GM19099 (cell line): ENCODE measurements around the gene SERTAD2.

ENCODE experiments used
- POLR2A ChIP-seq: IDR thresholded peaks from 3 replicates; pipeline ENCODE4 v1.6.1; 2011; ENCODE audit warnings: low read depth; ENCODE audit not compliant: insufficient read length; ENCODE audit errors: extremely low read depth

SERTAD2 gene

DNA sequence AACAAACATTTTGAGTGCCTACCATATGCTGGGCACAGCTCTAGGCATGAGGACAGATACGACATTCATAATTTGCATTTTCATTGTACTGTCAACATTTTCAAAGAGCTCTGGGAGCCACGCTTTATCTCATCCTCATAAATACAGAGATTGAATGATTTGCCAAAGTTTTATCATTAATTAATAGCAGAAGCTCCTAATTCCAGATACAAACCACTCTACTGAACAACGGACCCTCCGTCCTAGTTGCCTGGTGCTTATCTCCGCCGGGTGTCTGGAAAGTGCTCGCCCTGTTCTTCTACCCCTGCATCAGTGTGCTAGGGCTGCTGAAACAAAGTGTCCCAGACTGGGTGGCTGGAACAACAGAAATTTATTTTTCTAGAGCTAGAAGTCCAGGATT, 23.8 kb downstream of the SERTAD2 start:
- no peak for TF ChIP-seq POLR2A

DNA sequence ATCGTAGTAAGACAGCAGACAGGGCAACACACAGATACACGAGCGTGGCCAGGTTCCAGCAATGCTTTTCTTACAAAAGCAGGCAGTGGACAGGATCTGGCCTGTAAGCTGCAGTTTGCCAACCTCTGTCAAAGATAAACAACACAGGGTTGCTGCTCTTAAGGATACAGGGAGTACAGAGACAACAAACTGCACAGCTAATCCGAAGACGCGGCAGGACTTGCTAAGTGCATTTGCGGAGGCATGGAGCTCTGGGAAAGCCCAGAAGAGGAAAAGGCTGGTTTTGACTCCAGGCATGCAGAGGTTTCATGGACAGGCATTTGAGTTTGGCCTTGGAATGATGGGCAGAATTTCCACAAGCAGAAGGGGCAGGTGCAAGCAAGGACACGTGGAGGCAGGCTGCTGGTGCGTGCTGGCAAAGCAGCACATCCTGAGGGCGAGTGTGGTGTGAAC, 24.4 kb downstream of the SERTAD2 start:
- TF ChIP-seq POLR2A = no peak

DNA sequence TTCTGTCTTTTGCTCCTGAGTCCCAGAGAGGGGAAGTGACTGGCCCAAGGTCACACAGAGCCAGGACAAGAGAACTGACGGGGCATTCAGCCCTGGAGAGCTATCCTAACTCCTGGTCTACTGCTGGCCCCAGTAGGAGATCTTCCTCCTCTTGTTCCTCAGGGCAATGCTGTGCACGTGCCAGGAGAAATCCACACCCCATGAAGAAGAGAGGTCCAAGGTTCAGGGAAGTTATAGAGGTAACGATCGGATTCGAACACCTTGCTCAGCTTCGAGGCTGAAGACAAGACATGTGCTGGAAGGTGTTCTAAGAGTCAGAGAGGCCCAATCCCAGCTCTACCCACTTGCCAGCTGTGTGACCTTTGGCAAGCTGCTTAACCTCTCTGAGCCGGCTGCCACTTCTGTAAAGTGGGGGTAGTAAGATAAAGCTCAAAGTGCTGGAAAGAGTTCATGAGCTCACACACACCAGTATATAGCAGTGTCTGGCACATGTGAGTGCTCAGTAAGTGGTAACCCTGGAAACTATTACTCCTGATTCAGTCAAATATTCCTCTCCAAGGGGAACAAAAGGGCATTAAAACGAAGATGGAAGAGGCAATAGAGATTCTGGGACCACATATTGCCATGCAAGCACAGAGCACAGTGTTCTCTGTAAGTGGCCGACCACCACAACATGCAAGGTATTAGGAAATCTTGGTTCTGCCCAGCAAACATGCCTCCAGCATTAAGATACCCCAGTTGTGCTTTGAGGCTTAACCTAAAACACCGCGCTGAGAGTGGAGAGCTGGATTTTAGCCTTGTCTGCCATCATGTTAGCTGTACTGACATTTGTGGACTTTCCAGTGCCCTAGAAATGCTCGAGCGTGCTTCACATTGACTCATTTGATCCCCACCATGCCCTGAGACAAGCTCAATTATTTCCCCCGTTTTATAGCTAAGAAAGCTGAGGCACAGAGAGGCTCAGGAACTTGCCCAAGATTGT, 25.6 kb downstream of the SERTAD2 start:
- no peak for TF ChIP-seq POLR2A

DNA sequence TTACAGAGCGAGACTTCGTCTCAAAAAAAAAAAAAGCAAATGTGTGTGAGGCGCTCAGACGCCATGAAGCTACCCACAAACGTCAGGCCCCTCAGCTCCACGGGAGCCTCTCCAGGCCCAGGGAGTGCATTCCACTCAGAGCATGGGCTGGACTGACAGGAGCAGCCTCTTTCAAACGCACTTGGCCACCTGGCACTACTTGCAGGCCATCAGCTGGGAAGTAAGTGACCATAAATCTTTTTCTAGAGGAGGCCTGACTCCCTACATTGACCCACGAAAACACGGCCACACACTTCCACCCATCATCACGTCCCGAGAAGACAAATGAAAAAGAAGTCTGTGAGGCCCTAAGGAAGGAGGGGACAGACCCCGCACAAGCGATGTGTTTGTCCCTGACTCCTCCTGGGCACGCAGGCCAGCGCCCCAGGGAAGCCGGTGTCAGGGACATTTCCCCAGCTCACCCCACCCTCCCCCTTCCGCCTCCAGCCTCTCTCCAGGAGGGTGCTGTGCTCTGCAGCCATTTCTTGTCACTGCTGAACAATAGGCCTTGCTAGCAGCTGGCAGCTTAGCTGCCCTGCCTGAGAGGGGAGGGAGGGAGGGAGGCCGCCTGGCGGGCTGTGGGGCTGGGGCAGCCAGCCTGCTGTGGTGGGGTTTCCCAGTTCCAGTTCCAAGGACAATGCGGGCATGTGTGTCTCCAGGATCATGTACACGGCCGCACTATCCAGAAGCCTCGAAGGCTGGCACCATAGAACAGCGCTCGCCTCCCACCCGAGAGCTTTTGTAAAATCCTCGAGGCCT, 26.6 kb downstream of the SERTAD2 start:
- TF ChIP-seq POLR2A = no peak

DNA sequence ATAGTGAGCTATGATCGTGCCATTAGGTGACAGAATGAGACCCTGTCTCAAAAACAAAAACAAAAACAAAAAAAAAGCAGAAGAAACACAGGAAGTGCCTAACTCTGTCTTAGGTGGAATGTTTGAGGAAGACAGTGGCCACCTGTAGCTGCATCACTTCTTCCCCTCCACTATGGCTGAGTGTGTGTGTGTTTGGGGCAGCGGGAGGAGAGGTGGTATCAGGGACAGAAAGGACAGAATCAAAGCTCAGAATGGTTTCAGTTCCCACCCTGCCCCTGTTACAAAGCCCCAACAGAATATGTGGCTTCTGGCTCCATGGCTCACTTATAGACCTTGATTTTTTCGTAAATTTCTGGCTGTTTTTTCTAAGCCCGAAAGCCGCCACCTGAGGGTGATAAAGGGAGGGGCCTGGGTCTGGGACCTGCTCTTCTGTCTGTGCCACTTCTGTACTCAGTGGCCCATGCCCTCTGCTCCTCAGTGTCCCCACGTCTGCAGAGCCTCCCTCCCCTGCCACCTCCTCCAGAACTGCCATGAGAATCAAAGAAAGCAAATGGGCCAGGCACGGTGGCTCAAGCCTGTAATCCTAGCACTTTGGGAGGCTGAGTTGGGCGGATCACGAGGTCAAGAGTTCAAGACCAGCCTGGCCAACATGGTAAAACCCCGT, 27.4 kb downstream of the SERTAD2 start:
- no peak for TF ChIP-seq POLR2A

DNA sequence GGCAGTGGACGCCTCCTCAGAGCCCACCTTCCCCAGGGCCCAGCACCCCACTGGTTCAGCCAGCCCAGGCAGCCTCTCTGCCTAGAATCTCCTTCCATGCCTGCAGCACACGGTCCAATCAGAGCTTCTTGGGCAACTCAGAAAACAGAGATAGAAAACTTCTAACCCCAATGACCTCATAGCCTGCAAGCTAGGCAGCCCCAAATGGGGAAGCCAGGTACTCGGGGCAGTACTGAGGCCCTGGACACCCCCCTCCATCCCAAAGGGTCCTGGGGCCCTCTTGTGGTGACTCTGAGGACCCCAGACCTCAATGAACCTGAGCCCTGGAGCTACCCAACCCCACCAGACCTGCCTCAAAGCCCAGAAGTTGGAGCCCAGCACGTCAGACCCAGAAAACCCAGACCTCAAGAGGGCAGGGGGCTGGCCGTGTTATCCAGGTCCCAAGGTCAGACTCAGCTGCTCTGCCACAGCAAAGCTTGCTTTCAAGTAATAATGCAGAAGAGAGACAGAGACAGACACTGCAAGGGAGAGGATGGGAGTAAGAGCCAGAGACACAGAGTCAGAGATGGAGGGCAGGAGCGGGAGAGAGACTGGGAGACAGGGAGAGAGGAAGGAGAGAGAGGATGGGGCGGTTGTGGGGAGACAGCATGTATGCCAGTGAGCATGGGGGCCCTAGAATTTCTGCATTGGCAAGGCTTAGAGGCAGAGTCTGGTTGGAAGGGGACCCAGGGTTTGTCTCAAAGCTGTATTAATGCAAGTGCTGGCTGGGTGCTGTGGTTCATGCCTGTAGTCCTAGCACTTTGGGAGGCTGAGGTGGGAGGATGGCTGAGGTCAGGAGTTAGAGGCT, 28.2 kb downstream of the SERTAD2 start:
- TF ChIP-seq POLR2A = no peak

DNA sequence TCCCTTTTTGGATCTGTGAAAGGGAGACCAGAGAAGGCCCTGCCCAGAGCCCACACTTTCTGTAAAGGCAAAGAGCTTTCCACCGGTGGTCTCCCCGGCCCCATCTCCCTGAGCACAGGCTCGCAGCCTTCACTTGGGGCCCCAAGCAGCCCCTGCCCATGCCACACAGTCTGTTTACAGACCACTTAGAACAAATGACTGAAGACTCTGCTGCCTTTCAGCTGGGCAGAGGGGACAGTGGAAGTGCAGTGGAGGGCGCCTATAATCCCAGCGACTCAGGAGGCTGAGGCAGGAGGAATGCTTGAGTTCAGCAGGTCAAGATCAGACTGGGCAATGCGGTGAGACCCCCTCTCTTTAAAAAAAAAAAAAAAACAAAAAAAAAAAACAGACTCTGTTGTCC, 28.9 kb downstream of the SERTAD2 start:
- no peak for TF ChIP-seq POLR2A

DNA sequence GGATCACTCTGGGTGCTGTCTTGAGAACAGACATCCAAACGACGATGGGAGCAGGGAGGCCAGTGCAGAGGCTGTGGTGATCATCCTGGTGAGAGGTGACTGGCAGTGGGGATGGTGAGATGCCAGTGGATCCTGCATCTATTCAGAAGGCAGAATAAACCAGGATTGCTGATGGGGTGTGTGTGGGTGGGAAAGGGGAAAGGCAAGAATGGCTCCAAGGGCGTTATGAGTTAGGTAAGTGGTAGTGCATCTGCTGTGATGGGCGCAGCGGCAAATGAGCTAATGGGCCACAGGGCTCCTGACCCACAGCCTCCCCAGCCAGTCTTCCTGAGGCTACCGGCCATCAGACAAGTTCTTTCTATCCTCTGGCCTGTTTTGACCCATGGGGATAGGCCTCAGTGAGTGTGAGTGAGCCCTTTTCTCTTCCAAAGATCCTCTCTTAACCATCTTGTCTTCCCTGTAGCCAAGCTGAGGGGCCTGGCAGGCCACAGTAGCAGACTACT, 29.6 kb downstream of the SERTAD2 start:
- TF ChIP-seq POLR2A = no peak

DNA sequence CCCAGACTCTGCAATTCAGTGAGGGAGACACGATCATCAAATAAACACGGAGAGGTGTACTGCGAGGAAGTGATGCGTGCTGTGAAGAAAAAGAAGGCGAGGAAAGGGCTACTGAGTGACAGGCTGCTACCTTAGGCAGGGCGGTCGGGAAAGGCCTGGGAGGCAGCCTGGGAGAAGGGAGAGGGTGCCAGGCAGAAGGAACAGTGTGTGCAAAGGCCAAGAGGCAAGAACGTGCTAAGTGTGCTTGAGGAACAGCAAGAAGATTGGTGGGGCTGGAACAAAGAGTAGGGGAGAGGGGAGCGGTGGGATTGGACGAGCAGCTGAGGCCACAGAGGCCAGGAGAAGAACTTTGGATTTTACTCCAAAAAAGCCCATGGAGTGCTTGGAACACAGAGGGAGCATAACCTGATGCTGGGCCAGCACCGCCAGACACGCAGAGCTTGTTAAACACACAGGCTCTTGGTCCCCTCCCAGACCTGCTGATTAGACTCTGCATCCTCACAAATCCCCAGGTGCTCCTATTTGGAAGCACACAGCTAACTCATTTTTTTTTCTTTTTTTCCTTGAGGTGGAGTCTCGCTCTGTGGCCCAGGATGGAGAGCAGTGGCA, 30.4 kb downstream of the SERTAD2 start:
- no peak for TF ChIP-seq POLR2A

DNA sequence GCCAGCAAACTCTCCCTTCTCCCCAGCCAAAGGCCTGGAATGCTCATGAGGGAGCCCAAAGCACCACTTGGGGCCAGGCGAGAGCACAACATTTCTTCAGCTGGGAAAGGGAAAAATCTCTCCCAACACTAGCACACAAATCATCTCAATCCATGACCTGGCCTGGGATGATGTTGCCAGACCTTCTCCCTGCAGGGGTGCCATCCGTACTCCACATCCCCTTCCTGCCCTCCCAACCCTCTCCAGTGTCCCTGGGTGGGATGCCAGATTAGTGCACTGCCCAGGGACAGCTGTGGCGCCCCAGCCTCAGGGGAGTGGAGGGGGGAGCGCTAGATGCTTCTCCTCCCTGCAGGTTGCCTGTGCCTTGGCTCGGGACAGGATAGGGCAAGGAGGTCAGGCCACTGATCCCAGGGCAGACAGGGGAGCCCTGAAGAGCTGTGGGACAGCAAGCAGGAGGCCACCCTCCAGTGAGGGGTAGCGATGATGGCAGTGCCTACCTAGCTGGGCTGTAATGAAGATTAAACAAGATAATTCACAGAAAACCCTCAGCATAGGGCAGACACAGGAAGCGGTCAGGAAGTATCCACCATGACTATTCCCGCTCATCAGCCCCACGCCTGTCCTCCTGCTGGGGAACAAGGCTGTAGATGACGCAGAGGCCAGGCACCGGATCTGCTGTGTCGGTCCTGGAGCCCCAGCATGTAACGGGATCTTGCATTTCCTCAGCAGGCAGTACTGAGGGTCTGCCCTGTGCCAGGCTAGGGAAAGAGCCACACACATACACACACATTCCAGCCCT, 31.1 kb downstream of the SERTAD2 start:
- no peak for TF ChIP-seq POLR2A

DNA sequence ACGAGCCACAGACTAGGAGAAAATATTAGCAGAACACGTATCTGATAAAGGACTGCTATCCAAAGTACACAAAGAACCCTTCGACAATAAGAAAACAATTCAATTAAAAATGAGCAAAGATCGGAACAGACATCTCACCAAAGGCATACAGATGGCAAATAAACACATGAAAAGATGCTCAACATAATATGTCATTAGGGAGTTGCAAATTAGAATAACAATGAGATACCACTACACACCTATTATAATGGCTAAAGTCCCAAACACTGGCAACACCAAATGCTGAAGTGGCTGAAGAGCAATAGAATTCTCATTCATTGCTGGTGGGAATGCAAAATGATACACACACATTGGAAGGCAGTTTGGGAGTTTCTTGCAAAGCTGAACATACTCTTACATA, 33.1 kb downstream of the SERTAD2 start:
- no peak for TF ChIP-seq POLR2A

DNA sequence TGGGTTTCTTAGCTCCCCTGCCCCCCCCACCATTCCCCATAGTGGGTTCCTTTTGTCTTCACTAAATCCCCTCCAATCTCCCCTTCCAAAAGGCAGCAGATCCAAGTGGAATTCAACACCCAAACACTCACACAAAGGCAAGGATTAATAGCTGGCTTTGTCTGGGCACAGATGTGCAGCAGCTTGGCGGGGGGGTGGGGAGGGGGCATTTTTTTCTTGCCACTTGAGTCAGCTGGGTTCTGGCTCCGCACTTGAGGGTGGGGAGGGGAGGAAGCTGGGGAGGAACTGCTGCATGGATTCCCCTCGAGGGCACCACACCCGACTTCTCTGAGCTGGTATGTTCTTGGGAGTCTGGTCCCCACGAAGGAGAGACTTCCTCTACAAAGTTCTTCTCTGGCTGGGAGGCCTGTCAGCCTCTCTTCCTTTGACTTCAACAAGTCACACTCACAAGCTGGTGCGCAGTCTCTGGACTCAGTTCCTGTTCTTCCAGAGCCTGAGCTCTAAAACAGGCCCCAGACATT, 36.0 kb downstream of the SERTAD2 start:
- no peak for TF ChIP-seq POLR2A
